GM21825 (cell line): Measurements from ENCODE around the gene ANP32A.
"Not testable (repeated sequence)": the region's sequence is repeated elsewhere in the genome, so short reads cannot be mapped to it uniquely, and the experiment has no call there.

Experiments used
- ATAC-seq: cut with Tn5 transposase; IDR thresholded peaks from one replicate; pipeline ENCODE4 v1.9.1; 2021; ENCODE audit warnings: mild to moderate bottlenecking, moderate library complexity; ENCODE audit not compliant: unreplicated experiment

ANP32A gene

DNA sequence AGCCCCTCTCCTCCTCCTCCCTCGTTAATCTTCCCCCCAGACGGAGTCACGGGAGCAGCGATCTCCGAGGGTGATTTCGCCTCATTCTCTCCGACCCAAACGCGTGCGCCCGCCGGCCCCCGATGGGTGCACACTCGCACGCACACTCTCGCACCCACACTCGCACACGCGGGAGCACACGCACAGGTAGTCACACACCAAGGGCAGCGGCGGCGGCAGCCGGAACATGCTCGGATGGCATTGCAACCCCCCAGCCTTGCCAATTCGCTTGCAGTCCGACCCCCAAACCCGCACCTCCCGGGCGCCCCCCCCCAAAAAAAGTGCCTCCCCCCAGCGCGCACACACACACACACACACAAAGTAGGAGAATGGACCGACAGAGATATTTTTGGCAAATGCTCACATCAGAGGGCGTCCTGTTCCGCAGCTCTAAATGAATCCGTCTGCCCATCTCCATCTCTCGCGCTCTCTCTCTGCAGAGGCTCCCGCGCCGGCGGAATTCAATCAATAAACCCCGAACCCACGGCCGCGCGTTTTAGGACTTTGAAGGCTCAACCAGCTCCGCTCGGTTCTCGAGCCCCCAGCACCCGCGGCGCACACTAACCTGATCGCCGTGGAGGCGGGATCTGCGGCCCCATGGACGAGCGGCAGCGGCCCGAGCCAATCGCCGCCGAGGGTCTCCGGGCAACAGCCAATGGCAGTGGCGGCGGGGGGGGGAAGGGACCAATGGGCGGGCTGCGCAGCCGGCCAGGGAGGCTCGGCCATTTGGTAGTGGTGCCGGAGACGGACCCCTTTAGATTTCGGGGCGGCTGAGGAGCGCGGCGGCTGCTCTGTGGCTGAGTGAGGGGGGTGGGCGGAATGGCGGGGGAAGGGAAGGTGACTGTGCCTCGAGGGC is at the start of gene ANP32A:
Gene ANP32A (minus strand): TSS at position 601 of the 895 bp plus-strand sequence. CDS start 144 bp downstream, at position 457.
- peak; percentile 56 for ATAC-seq

DNA sequence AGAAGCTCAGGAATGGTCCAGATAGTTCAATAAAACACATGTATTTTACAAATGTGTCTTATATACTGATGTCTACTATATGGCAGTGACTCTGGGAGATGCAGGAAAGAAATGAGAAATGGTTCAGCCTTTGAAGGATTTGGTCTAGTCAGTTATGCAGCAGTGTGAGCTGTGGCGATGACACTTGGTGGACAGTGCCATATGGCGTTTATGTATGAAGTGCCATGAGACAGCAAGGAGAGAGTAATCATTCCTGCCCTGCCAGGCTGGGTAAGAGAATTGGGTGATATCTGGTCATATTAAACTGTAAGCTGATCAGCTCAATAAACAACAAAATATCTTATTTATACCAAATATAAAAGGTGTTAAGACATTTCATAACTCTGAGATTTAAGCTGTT is 47.6 kb upstream of the ANP32A start:
- no peak for ATAC-seq

DNA sequence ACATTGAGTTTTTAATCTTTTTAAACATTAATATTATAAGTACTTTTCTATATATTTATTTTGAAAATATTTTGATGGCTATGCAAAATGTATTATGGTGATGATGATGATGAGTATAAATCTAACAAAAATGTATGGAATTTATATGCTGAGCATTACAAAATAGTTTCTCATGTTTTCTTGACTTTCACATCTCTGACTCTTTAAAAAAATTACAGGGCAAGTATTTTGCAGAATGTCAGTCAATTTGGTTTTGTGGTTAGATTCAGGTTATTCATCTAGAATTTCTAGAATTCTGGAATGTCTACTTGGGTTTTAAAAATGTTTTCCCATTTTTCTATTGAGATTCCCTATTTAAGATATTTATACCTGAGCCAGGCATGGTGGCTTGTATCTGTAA is 41.7 kb upstream of the ANP32A start:
- no peak for ATAC-seq

DNA sequence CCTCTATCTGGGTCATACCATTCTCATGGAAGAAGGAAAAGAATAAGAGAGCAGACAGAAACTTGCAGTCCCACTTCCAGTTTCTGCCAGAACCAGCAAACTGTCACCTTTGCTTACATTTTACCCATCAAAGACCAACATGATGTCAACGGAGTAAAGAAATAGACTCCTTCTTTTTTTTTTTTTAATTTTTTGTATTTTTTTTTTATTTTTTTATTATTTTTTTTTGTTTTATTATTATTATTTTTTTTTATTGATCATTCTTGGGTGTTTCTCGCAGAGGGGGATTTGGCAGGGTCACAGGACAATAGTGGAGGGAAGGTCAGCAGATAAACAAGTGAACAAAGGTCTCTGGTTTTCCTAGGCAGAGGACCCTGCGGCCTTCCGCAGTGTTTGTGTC is 38.0 kb upstream of the ANP32A start:
- not testable (repeated sequence) for ATAC-seq

DNA sequence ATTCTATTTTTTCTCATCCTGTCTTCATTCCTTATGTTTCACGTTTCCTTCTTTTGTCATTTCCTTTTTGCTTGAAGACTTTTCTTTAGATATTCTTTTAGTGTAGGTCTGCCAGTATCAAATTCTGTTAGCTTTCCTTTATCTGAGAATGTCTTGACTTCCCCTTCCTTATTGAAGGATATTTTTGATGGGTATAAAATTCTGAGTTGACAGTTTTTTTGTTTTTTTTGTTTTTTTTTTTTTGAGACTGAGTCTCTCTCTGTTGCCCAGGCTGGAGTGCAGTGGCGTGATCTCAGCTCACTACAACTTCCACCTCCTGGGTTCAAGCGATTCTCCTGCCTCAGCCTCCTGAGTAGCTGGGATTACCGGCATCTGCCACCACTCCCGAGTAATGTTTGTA is 36.7 kb upstream of the ANP32A start:
- not testable (repeated sequence) for ATAC-seq

DNA sequence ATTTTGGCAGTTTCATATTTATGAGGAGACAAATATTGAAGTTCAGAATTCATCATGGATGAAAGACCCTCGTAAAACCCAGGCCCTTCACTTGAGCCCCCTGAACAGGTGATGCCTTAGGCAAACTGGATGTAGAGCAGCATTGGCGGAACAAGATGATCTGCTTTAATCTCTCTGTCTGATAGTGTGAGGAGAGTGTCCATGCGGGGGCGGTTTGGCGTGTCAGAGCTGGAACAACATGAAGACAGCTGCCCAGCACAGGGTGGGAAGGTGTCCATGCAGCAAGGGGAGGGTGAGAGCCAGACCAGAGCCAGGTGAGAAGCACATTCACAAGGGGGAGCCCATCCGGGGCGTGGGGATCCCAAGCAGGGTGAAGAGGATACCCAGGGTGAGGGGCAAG is 31.8 kb upstream of the ANP32A start:
- no peak for ATAC-seq

DNA sequence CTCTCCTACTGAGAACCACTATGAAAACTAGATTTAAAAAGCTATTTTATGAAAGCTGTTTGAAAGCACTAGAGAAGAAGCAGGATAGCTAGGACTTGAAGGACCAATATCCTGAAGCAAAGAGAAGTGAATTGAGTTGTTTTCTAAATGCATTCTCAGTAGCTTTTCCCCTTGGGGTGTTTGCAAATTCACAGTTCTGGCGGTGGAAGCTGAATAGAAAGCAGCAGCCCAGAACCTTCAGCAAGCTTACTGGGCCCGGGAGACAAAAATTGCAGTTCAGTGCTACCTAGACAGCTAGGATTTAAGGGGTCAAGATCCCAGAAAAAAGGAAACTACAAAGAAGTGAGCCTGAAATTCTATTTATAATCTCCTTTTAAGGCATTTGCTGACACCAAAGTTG is 31.3 kb upstream of the ANP32A start:
- no peak for ATAC-seq

DNA sequence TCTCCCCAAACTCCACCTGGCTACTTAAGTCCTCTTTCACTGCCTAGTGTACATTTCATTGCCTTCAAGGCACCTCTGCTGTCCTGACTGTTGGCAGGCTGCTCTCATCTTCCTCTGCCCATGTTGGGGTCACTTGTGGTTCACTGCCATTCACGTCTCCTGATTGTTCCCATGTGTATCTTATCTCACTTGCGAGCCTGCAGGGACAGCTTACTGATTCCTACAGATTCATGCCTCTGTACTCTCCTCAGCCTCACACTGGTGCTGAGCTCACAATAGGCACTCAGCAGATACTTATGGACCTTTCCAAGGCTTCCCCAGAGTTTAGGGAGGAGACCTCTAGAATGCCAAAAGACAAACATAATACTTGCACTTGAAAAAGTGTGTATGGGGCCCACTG is 28.8 kb upstream of the ANP32A start:
- ATAC-seq: no peak

DNA sequence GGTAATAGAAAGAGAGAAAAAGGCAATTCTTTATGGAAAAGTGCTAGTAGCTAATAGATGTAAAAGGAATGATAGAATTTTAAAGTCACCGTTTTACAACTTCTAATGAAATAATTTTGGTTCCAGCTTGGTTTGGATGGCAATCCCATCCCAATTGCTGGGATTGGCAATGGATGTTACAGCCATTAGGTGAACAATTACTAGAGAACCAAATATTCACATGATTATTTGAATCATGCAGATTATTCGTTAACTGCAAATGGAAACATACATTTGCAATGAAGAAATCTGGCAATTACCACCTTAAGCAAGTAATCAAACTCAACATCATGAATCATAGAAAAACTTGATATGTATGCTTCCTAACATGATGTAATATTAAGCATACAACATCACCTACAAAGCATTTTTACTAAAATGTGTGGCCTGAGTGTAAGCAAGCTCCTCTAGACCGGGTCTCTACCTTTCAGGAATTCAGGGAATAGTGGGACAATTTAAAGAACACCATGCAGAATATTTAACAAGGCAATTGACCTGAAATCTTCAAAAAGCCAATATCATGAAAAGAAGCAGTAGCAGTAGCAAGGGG is 26.2 kb upstream of the ANP32A start:
- ATAC-seq: no peak

DNA sequence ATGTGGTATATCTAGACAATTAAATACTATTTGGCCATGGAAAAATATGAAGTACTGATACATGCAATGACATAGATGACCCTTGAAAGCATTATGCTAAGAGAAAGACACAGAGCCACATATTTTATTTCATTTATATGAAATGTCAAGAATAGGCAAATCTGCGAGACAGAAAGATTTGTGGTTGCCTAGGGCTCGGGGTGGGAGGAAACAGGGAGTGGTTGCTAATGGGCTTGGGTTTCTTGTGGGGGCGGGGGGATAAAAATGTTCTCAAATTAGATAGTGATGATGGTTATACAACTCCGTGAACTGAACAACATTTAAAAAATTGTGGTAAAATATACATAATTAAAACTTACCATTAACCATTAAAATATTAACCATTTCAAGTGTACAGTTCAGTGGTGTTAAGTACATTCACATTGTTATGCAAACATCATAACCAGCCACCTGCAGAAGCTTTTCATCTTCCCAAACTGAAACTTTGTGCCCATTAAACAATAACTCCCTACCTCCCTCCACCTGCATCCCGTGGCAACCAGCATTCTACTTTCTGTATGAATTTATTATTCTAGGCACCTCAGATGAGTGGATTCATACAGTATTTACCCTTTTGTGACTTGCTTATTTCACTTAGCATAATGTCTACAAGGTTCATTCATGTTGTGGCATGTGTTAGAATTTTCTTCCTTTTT is 24.3 kb upstream of the ANP32A start:
- no peak for ATAC-seq

DNA sequence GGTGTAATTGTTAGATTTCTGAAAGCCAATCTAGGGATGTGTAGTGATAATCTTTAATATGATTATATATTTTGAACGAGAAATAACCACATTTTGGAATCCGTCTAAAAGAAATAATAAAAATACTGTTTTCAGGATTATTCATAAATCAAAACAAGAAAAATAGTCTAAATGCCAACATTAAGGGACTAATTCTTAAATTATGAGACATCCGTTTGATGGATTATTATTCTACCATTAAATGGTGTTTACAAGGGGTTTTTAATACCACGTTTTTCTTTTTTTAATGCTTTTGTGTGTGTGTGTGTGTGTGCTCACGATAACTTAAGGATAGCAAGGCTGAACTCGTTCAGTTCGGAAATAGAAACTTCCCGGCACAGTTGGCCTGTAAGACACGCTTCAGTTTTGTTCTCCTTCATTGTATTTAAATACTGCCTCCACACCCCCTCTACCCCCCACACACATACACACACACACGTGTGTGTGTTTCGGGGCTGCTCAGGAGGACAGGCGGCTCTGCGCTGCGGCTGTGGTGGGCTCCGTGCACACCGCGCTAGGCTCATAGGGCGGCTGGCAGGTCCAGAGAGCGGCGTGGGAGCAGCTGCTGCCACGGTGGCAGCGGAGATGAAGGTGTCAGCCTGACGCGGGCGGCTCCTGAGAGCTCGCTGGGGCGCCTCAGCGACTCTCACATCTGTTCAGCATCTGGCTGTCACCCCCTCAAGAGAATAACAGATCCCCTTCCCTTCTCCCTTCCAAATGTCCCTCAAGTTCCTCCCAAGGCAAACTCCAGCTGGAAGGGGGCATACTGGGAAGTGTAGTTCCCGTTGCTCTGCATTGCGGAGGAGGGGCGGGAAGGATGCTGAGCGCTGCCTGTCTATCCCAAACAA is 23.0 kb upstream of the ANP32A start:
- ATAC-seq: no peak

DNA sequence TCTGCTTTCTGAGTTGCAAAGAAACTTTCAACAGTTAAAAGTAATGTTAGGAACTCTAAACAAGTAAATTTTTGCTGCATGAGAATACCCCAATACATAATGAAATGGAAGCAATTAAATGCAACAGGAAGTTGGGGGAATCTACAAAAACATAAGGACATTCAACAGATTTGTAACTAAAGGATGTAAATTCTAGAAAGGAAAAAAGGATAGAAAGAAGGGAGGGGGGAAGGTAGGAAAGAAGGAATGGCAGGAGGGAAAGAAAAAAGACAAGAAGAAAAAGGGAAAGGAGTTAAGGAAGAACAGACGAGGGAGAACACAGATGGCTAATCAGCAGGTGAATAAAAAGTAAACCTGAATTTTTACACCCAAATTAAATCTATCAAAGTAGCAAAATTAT is 22.3 kb upstream of the ANP32A start:
- ATAC-seq: no peak

DNA sequence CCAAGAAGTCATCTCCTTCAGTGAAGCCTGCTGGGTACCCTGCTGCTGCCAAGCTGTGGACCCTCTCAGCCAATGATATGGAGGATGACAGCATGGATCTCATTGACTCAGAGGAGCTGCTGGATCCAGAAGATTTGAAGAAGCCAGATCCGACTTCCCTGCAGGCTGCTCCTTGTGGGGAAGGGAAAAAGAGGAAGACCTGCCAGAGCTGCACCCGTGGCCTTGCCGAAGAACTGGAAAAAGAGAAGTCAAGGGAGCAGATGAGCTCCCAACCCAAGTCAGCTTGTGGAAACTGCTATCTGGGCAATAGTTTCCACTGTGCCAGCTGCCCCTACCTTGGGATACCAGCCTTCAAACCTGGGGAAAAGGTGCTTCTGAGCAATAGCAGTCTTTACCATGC is 13.7 kb upstream of the ANP32A start:
- ATAC-seq: no peak

DNA sequence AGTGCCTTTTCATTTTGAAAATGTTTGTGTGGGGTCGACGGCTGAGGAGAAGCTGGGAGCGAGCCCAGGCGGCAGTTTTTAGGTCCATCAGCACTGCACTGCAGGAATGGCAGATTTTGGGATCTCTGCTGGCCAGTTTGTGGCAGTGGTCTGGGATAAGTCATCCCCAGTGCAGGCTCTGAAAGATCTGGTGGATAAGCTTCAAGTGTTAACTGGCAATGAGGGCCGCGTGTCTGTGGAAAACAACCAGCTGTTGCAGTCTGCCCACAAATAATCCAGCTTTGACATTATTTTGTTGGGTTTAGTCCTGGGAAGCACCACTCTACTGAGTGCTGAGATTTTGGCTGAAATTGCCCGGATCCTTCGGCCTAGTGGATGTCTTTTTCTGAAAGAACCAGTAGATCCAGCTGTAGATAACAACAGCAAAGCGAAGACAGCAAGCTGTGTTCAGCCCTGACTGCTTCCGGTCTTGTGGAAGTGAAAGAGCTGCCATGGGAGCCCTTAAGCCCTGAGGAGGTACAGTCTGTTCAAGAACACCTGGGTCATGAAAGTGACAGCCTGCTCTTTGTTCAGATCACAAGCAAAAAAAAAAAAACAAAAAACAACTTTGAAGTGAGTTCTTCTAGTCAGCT is 13.1 kb upstream of the ANP32A start:
- no peak for ATAC-seq

DNA sequence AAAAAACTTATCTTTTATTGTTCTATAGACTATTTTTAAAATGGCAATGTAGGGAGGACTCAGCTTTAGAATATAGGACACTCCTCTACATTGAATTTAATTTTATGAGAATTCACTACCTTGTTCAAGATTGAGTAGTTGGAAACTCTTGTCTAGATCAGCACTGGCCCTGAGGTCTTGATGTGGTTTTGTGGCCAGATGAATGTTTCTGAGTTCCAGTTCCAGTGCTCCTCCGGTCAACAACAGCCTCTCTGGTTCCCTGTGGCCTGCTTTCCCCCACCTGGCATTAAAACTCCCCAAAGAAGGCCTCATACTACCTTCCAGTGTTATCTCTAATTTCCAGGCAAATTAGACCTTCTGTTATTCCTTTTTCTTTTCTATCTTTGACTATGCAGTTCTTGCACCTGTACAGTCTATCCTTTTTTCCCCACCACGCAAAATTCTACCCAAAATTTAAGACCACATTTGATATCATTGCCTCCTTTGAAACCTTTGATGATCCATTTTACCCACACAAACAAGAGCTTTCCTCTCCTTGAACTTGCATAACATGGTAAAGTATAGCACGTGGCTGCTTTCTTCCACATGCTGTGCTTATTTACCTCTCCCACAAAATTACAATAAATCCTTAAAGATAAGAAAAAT is 9.6 kb upstream of the ANP32A start:
- ATAC-seq: no peak

DNA sequence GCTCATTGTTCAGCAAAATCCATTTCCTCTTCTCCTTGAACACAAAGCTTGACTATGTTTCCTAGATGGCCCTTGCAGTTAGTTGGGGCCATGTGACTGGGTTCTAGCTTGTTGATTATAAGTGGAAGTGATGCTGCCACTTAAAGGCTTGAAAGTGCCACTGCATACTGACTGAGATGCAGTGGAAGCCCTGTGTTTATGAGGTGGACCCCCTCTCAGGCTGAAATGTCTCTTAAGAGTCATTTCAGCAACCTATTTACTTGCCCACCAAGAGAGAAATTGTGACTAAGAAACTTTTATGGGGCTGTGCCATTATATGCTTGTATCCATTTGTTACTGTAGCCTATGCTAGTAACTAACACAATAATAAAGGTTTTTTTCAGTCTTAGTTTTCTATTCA is 8.4 kb upstream of the ANP32A start:
- ATAC-seq: no peak

DNA sequence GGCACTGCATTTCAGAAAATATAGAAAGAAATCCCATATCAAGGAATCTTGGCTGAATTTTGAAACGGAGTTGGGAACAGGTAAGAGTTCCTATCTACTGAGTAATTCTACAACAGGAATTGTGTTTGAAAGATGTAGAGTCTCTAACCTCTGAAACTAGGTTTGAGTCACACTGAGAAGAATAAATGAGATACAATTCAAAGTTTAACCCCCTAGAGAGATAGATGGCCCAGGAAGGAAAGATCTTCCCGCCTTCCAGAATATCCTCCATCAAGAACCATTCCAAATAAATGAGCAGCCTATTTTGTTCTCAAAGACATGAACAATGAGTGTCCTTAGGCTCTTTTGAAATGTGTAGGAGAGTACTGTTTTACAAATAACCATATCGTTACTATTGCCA is 2.9 kb upstream of the ANP32A start:
- ATAC-seq: no peak

DNA sequence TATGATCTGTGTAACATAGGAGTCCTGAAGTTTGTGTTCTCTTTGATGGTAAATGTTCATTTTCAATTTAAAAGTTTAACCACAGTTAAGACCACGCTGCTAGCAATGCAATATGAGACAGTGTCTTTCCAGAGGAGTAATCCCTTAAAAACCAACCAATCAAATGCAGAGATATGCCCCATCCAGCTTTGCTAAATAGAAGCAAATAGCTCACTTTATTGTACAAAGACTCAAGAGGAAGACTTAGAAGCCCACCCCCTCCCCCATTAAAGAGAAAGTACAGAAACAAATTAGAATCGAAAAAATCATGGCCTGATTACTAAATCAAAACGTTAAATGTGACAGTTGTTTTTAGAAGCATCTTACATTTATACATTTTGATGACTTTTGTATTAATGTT is 2.1 kb upstream of the ANP32A start:
- ATAC-seq: no peak

DNA sequence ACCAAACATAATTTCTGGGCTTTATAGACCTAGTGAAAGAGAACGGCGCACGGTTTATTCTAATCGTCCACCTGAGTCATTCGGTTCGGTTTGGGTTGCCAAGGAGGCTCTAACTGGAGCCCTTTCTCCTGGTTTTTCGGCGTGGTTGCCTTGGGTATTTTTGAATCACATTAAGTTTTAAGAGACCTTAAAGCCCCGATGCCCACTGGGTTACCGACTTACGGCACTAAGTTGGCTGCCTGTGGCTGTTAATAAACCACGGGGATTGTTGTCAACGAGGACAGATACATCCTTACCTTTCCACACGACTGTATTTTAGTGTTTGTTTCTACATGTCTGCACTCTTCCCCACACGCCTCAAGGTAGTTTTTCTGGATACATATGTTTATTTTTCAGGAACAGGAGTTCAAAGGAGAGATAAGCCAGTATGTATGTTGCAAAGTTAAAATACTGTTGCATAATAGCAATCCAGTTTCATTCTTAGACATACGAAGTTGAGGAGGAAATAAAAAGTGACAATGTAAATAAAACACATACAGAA is 1.2 kb upstream of the ANP32A start:
- ATAC-seq: no peak
